ENCODE data around the gene NEURL1. TPM values are rescaled to one million over a fixed set of nuclear protein-coding genes. Genes with fewer than 3 reads are reported as not detected.
A peak's percentile ranks its signal among the peaks of the same experiment; 100 is the strongest.
"Not testable (repeated sequence)": the region's sequence is repeated elsewhere in the genome, so short reads cannot be mapped to it uniquely, and the experiment has no call there.

The NEURL1 gene
- total RNA-seq, 1 experiment from 2014 or later: 4.1 TPM

DNA sequence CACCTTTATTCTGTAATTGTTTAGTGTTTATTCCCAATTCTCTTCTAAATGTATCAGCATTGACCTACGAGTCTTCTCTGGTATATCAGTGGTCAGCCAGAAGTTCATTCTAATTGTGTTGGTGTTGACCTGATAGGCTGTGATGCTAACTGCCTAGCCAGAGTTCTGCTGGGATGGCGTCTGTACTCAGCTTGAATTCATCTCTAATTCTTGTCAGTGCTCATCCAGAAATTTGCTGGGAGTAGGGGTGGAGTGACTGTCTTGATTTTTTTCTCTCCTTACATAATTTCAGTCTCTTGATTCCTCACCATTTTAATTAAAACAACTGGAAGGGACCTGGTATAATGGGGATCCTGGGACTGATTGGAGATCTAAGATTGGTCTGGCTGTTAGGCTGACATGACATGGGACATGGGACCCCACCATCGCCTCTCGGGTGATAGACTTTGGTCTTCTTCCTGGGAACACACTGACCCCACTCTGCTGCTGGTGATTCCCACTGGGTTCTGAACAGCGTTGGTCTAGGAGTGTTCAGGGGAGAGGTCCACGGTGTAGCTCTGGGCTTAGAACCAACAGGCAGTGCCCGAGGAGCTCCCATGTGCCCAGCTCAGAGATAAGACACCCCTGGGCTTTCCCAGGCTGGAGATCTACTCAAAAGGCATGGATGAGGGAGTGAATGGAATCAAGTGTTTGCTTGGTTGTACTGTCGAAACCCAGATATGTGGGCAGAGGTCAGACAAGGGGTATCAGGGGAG lies 3.8 kb downstream of the NEURL1 start:
- no peak for DNase-seq
- Histone ChIP-seq H3K27me3 (no peaks in the 10 kb centered on the region), H3K36me3 (no peaks in the 10 kb centered on the region), H3K27ac (no peak overlapping the region), H3K9me3 (replicated peaks) (no peaks in the 10 kb centered on the region), H3K4me3 (no peak overlapping the region), H3K4me1 (peaks cover 22% of the 10 kb centered on the region)

DNA sequence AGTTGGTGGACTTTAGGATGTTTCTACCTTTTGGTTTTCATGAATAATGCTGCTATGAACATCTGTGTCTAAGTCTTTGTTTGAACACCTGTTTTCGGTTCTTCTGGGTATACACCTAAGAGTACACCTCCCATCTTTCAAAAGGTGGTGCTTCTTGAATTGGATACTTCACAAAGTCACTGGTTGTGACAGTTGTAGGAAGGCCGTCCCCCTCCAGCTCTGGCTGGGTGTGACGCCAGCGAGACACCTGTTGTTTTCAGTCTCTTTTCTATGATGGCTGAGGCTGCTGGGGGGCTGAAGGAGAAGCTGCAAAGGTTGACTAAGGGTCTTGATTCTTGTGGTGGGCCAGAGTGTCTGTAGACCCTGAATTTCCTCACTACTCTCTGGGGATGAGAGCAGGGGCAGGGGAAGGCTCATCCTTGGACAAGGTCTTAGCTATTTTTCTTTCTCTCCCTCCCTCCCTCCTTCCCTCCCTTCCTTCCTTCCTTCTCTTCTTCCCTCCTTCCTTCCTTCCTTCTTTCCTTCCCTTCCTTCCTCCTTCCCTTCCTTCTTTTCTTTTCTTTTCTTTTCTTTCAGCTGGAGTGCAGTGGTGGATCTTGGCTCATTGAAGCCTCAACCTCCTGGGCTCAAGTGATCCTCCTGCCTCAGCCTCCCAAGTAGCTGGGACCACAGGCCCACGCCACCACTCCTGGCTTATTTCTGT lies 5.6 kb downstream of the NEURL1 start:
- Histone ChIP-seq H3K27me3 (no peaks in the 10 kb centered on the region), H3K36me3 (no peaks in the 10 kb centered on the region), H3K27ac (no peak overlapping the region; the same call in 1 of the 2 replicates), H3K4me3 (no peak overlapping the region), H3K4me1 (peaks cover 23% of the 10 kb centered on the region), H3K9me3 (replicated peaks) (no peaks in the 10 kb centered on the region)
- DNase-seq: peak; percentile 64 to 77

DNA sequence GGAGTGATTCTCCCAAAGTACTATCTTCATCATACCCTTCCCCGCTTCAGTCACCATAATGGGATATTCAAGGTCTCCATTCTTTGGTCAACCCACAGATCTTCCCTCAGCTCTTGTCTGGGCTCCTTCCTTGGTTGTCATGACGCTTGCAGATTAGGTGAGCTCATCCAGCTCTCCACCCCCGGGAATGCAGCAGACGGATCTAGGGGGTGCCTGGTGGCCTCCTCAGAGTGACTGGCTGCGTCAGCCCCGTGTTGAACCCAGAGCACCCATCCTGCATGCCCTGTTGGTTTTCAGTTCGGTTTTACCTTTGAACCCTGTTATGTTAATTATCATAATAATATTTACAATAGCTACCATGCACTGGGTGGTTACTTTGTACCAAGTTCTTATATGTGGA lies 6.4 kb downstream of the NEURL1 start:
- H3K4me3 ChIP-seq: no peak overlapping the region
- H3K9me3 ChIP-seq (replicated peaks): no peaks in the 10 kb centered on the region
- no peaks in the 10 kb centered on the region for H3K36me3 ChIP-seq
- H3K27me3 ChIP-seq: no peaks in the 10 kb centered on the region
- no peak for DNase-seq
- no peak overlapping the region for H3K27ac ChIP-seq
- peaks cover 26% of the 10 kb centered on the region for H3K4me1 ChIP-seq

DNA sequence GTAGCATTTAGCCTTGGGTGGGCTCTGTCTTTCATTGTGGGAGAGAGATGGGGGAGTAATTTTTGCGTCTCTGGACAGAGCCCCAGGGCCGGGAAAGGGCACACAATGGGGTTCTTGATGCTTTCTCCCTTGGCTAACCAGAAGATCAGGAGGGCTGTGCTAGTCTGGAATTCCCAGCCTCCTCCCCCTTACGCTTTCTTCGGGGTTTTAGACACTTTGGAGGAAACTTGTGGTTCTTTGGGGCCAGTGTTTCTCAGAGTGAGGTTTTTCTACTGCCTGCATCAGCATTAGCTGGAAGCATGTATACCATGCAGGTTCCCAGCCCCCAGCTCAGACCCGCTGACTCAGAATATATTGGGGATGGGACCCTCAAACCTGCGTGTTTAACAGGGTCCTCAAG lies 7.0 kb downstream of the NEURL1 start:
- Histone ChIP-seq H3K4me3 (no peak overlapping the region), H3K27ac (no peak overlapping the region), H3K9me3 (replicated peaks) (no peaks in the 10 kb centered on the region), H3K36me3 (no peaks in the 10 kb centered on the region), H3K27me3 (no peaks in the 10 kb centered on the region), H3K4me1 (peaks cover 26% of the 10 kb centered on the region)
- DNase-seq: no peak

DNA sequence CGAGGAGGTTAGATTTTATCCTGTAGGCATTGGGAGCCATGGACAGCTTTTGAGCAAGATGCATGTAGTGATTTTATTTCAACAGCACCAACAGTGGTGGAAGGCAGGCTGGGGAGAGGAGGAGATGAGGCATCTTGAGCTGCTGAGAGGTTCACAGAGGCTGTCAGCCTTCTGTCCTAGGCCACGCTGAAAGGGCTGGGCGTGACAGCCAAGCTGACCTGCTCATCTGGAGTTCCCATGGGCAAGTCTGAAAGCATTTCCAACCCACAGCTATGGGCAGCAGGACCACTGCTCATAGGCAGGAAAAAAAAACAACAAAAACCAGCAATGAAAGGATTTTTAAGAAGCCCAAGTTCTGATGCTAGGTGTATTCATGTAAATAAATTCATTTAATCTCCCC lies 7.7 kb downstream of the NEURL1 start:
- H3K9me3 ChIP-seq (replicated peaks): no peaks in the 10 kb centered on the region
- no peak overlapping the region for H3K4me3 ChIP-seq
- H3K36me3 ChIP-seq: no peaks in the 10 kb centered on the region
- no peak for DNase-seq
- no peaks in the 10 kb centered on the region for H3K27me3 ChIP-seq
- no peak overlapping the region for H3K27ac ChIP-seq
- peaks cover 26% of the 10 kb centered on the region for H3K4me1 ChIP-seq

DNA sequence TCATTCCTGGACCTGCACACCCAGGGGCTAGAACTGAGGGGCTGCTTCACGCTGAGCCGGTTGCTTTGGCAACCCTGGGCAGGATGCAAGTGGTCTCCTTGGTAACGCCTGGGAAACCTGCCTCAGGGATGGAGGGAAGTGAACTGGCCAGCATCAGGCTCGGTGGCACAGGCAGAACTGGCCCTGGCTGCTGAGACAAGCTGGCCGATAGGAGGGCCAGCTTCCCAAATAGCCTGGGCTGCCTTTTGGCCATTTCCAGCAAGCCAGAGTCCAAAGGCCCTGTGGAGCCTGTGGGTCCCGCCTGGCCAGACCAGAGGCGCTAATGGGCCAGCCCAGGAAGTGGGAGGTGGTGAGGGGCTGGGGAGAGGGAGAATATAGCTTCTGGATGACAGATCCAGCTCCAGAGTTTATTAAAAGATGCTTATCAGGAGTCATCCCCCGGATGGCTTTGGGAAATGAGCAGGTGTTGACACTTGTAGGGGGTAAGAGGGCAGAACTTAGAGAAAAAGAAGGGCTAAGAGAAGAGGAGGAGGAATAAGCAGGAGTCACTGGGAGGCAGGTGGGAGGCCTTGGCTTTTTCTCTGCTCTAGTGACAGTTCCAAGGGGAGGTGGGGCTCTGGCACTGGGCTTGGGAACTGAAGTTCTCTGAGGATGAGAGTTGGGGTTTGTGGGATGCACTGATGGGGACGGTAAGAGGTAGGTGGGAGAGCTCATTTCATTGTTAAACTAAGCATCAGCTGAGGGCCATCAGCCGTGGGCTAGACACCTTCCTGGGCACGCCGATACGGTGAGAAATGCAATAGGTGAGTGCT lies 9.6 kb downstream of the NEURL1 start:
- Histone ChIP-seq H3K27ac (no peak overlapping the region), H3K4me1 (peaks cover 32% of the 10 kb centered on the region), H3K9me3 (replicated peaks) (no peaks in the 10 kb centered on the region), H3K27me3 (no peaks in the 10 kb centered on the region), H3K36me3 (no peaks in the 10 kb centered on the region), H3K4me3 (no peak overlapping the region)
- DNase-seq: no peak

DNA sequence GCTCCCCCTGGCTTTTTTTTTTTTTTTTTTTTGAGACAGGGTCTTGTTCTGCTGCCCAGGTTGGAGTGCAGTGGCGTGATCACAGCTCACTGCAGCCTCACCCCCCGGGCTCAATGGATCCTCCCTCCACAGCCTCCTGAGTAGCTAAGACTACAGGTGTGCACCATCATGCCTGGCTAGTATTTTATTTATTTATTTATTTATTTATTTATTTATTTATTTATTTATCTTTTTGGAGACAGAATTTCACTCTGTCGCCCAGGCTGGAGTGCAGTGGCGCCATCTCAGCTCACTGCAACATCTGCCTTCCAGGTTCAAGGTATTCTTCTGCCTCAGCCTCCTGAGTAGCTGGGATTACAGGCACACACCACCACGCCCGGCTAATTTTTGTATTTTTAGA lies 10.3 kb downstream of the NEURL1 start:
- H3K27me3 ChIP-seq; H3K9me3 ChIP-seq (replicated peaks); DNase-seq: not testable (repeated sequence)

GRCh38 chr10:103504181-103504783 lies 10.8 kb downstream of the NEURL1 start:
- Histone ChIP-seq H3K4me1 (peaks cover 27% of the 10 kb centered on the region), H3K27me3 (no peaks in the 10 kb centered on the region), H3K27ac (no peak overlapping the region), H3K9me3 (replicated peaks) (no peaks in the 10 kb centered on the region), H3K4me3 (no peak overlapping the region), H3K36me3 (no peaks in the 10 kb centered on the region)
- DNase-seq: peak; percentile 52 to 58

More for the DNA sequence above, 10.3 kb downstream of the NEURL1 start:
- H3K4me1 ChIP-seq: peaks cover 32% of the 10 kb centered on the region
- not testable (repeated sequence) for H3K4me3 ChIP-seq, H3K36me3 ChIP-seq, H3K27ac ChIP-seq

GRCh38 chr10:103506061-103506460 lies 12.6 kb downstream of the NEURL1 start:
- Histone ChIP-seq H3K9me3 (replicated peaks) (no peaks in the 10 kb centered on the region), H3K27ac (no peak overlapping the region), H3K36me3 (no peaks in the 10 kb centered on the region), H3K4me3 (no peak overlapping the region), H3K4me1 (peaks cover 22% of the 10 kb centered on the region), H3K27me3 (no peaks in the 10 kb centered on the region)
- no peak for DNase-seq

GRCh38 chr10:103507235-103508191 lies 14.0 kb downstream of the NEURL1 start:
- no peaks in the 10 kb centered on the region for H3K9me3 ChIP-seq (replicated peaks)
- H3K4me3 ChIP-seq: no peak overlapping the region
- no peaks in the 10 kb centered on the region for H3K36me3 ChIP-seq
- H3K27ac ChIP-seq: no peak overlapping the region
- peak in 1 of 2 experiments; percentile 61 for DNase-seq
- peaks cover 22% of the 10 kb centered on the region for H3K4me1 ChIP-seq
- H3K27me3 ChIP-seq: no peaks in the 10 kb centered on the region

DNA sequence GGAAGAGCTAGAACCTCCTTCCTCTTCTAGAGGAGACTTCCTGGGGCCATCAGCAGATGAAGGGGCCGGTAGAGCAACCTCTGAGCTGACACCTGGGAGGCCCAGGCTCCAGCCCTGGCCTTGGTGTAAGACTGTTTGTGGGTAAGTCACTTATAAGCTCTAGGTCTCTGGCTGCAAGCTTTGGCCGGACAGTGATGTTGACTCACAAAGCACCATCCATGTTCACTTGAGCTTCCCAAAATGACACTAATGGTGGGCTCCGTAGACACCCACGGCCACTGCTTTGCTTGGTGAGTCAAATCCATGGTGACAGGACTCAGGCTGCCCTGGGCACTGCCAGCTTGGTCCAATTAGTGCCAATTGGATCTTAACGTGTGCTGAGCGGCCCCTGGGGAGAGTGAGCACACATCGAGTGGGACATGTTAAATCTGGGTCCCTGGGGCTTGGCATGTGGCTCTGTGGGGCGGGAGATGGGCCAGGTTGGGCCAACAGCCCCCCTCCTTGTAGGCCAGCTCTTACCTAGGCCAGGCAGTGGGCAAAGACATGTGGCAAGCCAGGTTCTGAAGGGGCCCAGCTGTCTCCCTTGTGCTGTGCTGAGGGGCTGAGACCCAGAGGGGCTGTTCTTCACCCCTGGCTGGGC lies 16.7 kb downstream of the NEURL1 start:
- Histone ChIP-seq H3K9me3 (replicated peaks) (no peaks in the 10 kb centered on the region), H3K27ac (no peak overlapping the region), H3K36me3 (no peaks in the 10 kb centered on the region), H3K27me3 (no peaks in the 10 kb centered on the region; the same call in 1 of the 2 replicates), H3K4me3 (no peak overlapping the region), H3K4me1 (peaks cover 9% of the 10 kb centered on the region)
- DNase-seq: no peak

DNA sequence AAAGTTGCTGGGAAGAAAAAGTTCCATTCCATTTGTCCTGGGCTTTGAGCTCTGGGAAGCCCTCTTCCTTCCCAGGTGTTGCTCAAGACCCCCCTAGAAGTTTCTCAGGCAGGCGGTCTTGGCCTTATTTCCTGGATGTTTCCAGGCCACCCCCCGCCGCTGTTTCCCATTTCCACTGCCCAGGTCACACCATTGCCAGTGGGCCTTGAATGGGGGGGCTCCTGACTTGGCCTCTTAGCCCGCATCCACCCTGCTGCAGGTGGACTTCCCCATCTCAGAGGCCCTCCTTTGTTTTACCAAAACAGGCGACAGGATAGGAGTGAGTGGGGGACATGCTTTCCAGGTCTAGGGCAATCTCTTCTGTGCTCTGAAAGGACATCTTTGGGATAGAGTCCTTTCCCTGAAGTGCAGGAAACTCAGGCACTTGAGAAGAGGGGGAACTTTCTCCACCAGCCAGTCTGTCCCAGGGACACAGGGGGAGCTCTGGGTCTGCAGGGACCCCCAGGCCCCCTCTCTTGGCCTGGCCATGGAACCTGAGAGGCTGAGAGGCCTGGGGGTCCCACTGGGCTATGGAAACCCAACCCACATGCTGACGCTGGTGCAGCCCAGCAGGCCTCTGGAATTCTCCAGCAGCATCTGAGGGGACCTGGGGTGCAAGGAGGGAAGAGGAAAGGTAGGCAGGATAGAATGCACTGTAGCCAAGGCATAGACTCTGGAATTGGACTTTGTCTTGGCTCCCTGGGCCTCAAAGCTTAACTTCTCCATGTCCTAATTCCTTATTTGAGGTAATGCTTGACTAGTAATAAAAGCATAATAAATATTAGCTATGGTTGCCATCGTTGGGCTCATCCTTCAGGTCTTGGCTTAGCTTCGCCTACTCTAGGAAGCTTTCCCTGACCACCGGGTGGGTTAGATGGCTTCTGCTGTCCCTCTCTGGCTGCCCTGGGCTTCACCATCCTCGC lies 17.6 kb downstream of the NEURL1 start:
- Histone ChIP-seq H3K27me3 (no peaks in the 10 kb centered on the region; the same call in 1 of the 2 replicates), H3K4me3 (no peak overlapping the region)
- no peak for DNase-seq

More for the DNA sequence above, 17.6 kb downstream of the NEURL1 start:
- peaks cover 9% of the 10 kb centered on the region for H3K4me1 ChIP-seq
- H3K36me3 ChIP-seq: no peaks in the 10 kb centered on the region
- H3K27ac ChIP-seq: no peak overlapping the region
- no peaks in the 10 kb centered on the region for H3K9me3 ChIP-seq (replicated peaks)
